Erythroblast (primary cell): Measurements from ENCODE around the gene WDHD1.

Source experiments
- GATA1 ChIP-seq: IDR thresholded peaks from 2 replicates; pipeline ENCODE4 v1.6.1; 2011; ENCODE audit warnings: low read depth, mild to moderate bottlenecking, control low read depth, low read length, moderate library complexity
- POLR2A ChIP-seq: IDR thresholded peaks from 2 replicates; pipeline ENCODE4 v1.6.1; 2011; ENCODE audit warnings: mild to moderate bottlenecking, low read length

DNA sequence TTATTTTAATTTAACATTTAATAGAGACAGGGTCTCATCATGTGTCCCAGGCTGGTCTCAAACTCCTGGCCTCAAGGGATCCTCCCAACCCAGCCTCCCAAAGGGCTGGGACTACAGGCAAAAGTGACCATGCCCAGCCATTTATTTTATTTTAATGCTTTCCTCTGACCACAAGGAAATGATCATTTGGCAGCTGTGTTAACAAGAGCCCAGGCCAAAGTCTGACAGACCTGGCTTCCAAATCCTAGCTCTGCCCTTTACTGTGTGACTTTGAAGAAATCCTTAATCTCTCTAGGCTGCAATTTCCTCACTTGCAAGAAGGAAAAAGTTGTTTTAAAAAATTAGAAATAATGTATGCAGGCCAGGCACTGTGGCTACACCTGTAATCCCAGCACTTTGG is 107.6 kb downstream of the WDHD1 start:
- no peak for TF ChIP-seq POLR2A
- no peak for TF ChIP-seq GATA1
